K562 (cell line): Measurements from ENCODE around the gene CLASP1. TPM values are rescaled to one million over a fixed set of nuclear protein-coding genes. Genes with fewer than 3 reads are reported as not detected.

ENCODE experiments used
- ATAC-seq: fragments of 200-7000 bp; cut with Tn5 transposase; 3 replicates; pipeline ENCODE4 v1.9.1; 2020; ENCODE audit warnings: moderate library complexity
- BruUV-seq: library from RNA; stranded (reverse); fragments of 400-500 nt; replicated peaks from 2 replicates; lab custom pipeline; 2021; lab: Mats Ljungman, UMichigan
- CTCF ChIA-PET: fragments of 300-600 bp; formaldehyde crosslinking; extraction: SDS; loops from one replicate; lab custom pipeline; 2021; ENCODE audit warnings: low intra/inter-chr PET ratio; lab: Yijun Ruan, JAX
- POLR2A ChIA-PET: fragments of 300-600, 350-650 bp; sonication (Branson Sonifier 250); formaldehyde crosslinking; extraction: SDS; loops from one replicate; lab custom pipeline; 2021; ENCODE audit warnings: antibody characterized with exemption, inconsistent platforms; lab: Yijun Ruan, JAX
- DNase-seq, 4 experiments: peaks; one replicate each; pipeline versions ENCODE4 v3.0.0 to v3.0.0-alpha.2; 2011 to 2018; ENCODE audit warnings: low spot score in 3 of 4, mixed read lengths in 3 of 4; ENCODE audit errors: extremely low read depth in 1 of 4
- FAIRE-seq: peaks from 2 replicates; lab custom pipeline; 2011; peaks lifted over from hg19 to GRCh38; lab: Jason Lieb, UNC
- H2AFZ ChIP-seq: 2 replicates; pipeline ENCODE4 v1.6.0; 2011; ENCODE audit warnings: low read depth, low read length, control low read depth, inconsistent platforms
- H3K27ac ChIP-seq: fragments of 200-600 bp; 3 replicates; pipeline ENCODE4 v1.8.0; 2011; ENCODE audit warnings: low read depth, mild to moderate bottlenecking, control low read depth, inconsistent platforms, low read length, moderate library complexity, mixed read lengths; ENCODE audit errors: extremely low read depth
- H3K27me3 ChIP-seq, 2 experiments: fragments of 300-600 bp in 1 of 2; 2 replicates in 1 of 2; 3 replicates in 1 of 2; pipeline versions ENCODE4 v1.6.0 to v1.8.0; 2011; ENCODE audit warnings: inconsistent platforms in 2 of 2, low read length in 2 of 2, mild to moderate bottlenecking in 1 of 2, mixed read lengths in 1 of 2, moderate library complexity in 1 of 2; ENCODE audit not compliant: control insufficient read depth in 2 of 2, insufficient read depth in 2 of 2
- H3K36me3 ChIP-seq: fragments of 300-600 bp; 3 replicates; pipeline ENCODE4 v1.8.0; 2011; ENCODE audit warnings: mild to moderate bottlenecking, low read length, inconsistent platforms; ENCODE audit not compliant: control insufficient read depth, insufficient read depth
- H3K4me1 ChIP-seq, 2 experiments: fragments of 200-600 bp in 1 of 2; replicated peaks in 1 of 2; 2 replicates in 1 of 2; 3 replicates in 1 of 2; pipeline versions ENCODE4 v1.5.1 to v1.8.0; 2011; ENCODE audit warnings: inconsistent platforms in 2 of 2, low read length in 2 of 2, mild to moderate bottlenecking in 1 of 2, mixed read lengths in 1 of 2, moderate library complexity in 1 of 2; ENCODE audit not compliant: control insufficient read depth in 2 of 2, insufficient read depth in 2 of 2
- H3K4me2 ChIP-seq: 2 replicates; pipeline ENCODE4 v1.6.1; 2011; ENCODE audit warnings: low read length, control low read depth, inconsistent platforms, mixed read lengths; ENCODE audit not compliant: insufficient read depth
- H3K4me3 ChIP-seq: fragments of 200-600 bp; sonication (generic), shearing (Covaris generic); 2 replicates; pipeline ENCODE4 v1.5.1; 2016; ENCODE audit warnings: control low read depth, inconsistent platforms
- H3K79me2 ChIP-seq: fragments of 200-600 bp; 3 replicates; pipeline ENCODE4 v1.8.0; 2011; ENCODE audit warnings: low read length, inconsistent platforms; ENCODE audit not compliant: control insufficient read depth, insufficient read depth
- H3K9ac ChIP-seq, 2 experiments: 2 replicates each; pipeline versions ENCODE4 v1.6.0 to v1.6.1; 2011; ENCODE audit warnings: low read depth in 2 of 2, low read length in 2 of 2, control low read depth in 1 of 2, inconsistent platforms in 1 of 2, mild to moderate bottlenecking in 1 of 2, mixed read lengths in 1 of 2; ENCODE audit not compliant: insufficient read depth in 1 of 2
- H3K9me1 ChIP-seq: one replicate; pipeline ENCODE4 v1.6.0; 2011; ENCODE audit warnings: inconsistent platforms, mild to moderate bottlenecking, low read length, moderate library complexity; ENCODE audit not compliant: control insufficient read depth, insufficient read depth
- H3K9me3 ChIP-seq: replicated peaks from 2 replicates; pipeline ENCODE4 v1.5.1; 2011; ENCODE audit warnings: low read depth, low read length, inconsistent platforms; ENCODE audit not compliant: control insufficient read depth, insufficient read depth
- H4K20me1 ChIP-seq: replicated peaks from 2 replicates; pipeline ENCODE4 v1.6.1; 2011; ENCODE audit warnings: low read length, inconsistent platforms, mixed read lengths; ENCODE audit not compliant: control insufficient read depth, insufficient read depth
- BCL6 ChIP-seq: fragments of 250-450 bp; sonication (Bioruptor Pico); IDR thresholded peaks from 2 replicates; pipeline ENCODE4 v1.4.0; 2020
- C11orf30 ChIP-seq: fragments of 450-650 bp; IDR thresholded peaks from 2 replicates; pipeline ENCODE4 v1.6.1; 2016; ENCODE audit warnings: low read depth, mild to moderate bottlenecking
- FIP1L1 ChIP-seq: fragments of 200-400 bp; formaldehyde crosslinking; IDR thresholded peaks from 2 replicates; pipeline ENCODE4 v1.6.1; 2018; ENCODE audit warnings: mild to moderate bottlenecking, low read depth, low read length; ENCODE audit not compliant: poor library complexity, severe bottlenecking
- MBD2 ChIP-seq: sonication (generic); IDR thresholded peaks from 2 replicates; pipeline ENCODE4 v1.6.1; 2016; ENCODE audit warnings: low read depth, borderline replicate concordance
- MIER1 ChIP-seq: fragments of 450-650 bp; IDR thresholded peaks from 2 replicates; pipeline ENCODE4 v1.6.1; 2016; ENCODE audit warnings: antibody characterized with exemption, mild to moderate bottlenecking, low read depth
- MTF1 ChIP-seq: fragments of 250-450 bp; sonication (Bioruptor Pico); IDR thresholded peaks from 2 replicates; pipeline ENCODE4 v1.9.0; 2021; ENCODE audit warnings: moderate library complexity, mild to moderate bottlenecking, inconsistent platforms, borderline replicate concordance
- MYNN ChIP-seq, 2 experiments: sonication (generic); formaldehyde crosslinking in 1 of 2; IDR thresholded peaks; 2 replicates each; pipeline versions ENCODE4 v1.5.0 to v1.6.1; 2016 to 2020; ENCODE audit warnings: antibody characterized with exemption in 1 of 2, missing genetic modification reagents in 1 of 2
- NCOA4 ChIP-seq: fragments of 450-650 bp; IDR thresholded peaks from 2 replicates; pipeline ENCODE4 v1.6.1; 2018; ENCODE audit warnings: mild to moderate bottlenecking; ENCODE audit not compliant: partially characterized antibody
- NEUROD1 ChIP-seq: fragments of 150-350 bp; IDR thresholded peaks from 2 replicates; pipeline ENCODE4 v1.6.1; 2014; ENCODE audit warnings: borderline replicate concordance, low read length, low read depth; ENCODE audit not compliant: partially characterized antibody
- PCBP2 ChIP-seq: fragments of 200-400 bp; formaldehyde crosslinking; IDR thresholded peaks from 2 replicates; pipeline ENCODE4 v1.6.1; 2018; ENCODE audit warnings: low read length, low read depth, mild to moderate bottlenecking, moderate library complexity; ENCODE audit not compliant: poor library complexity, severe bottlenecking
- POLR2AphosphoS2 ChIP-seq: IDR thresholded peaks from 2 replicates; pipeline ENCODE4 v1.6.1; 2012; ENCODE audit warnings: low read length, improper control_type of control experiment
- RBM39 ChIP-seq: fragments of 200-400 bp; formaldehyde crosslinking; optimal IDR thresholded peaks from 2 replicates; pipeline ENCODE3; 2018; ENCODE audit warnings: low read depth, low read length
- RHOXF2B ChIP-seq: fragments of 250-450 bp; sonication (Bioruptor Pico); conservative IDR thresholded peaks from 2 replicates; pipeline ENCODE4 v1.5.1; 2021
- SIN3A ChIP-seq, 2 experiments: fragments of 150-350 bp in 1 of 2; IDR thresholded peaks; 2 replicates each; pipeline ENCODE4 v1.6.1; 2011 to 2016; ENCODE audit warnings: borderline replicate concordance in 2 of 2, low read depth in 2 of 2, low read length in 2 of 2, mild to moderate bottlenecking in 2 of 2, moderate library complexity in 2 of 2; ENCODE audit not compliant: control insufficient read depth in 1 of 2
- SRSF7 ChIP-seq: fragments of 200-400 bp; formaldehyde crosslinking; optimal IDR thresholded peaks from 2 replicates; pipeline ENCODE3; 2017; ENCODE audit warnings: mild to moderate bottlenecking, low read depth, low read length
- ZNF124 ChIP-seq: sonication (generic); formaldehyde crosslinking; IDR thresholded peaks from 2 replicates; pipeline ENCODE4 v1.8.1; 2022; ENCODE audit warnings: missing genetic modification reagents
- ZNF431 ChIP-seq: sonication (generic); formaldehyde crosslinking; IDR thresholded peaks from 2 replicates; pipeline ENCODE4 v1.8.0; 2022; ENCODE audit warnings: mild to moderate bottlenecking, missing genetic modification reagents
- WGBS: fragments of 100-300 bp; shearing (Covaris generic); methylation state at CpG from one replicate; pipeline ENCODE4 v1.1.6; 2016; ENCODE audit warnings: low coverage, mixed read lengths; ENCODE audit not compliant: insufficient coverage; ENCODE audit errors: missing lambda C conversion rate; 5-methylcytosine and 5-hydroxymethylcytosine counted together
- in situ Hi-C: fragments of 300-500 bp; cut with MboI; formaldehyde crosslinking; loops from 4 replicates; pipeline ENCODE4 v1.15.0; 2018; ENCODE audit warnings: inconsistent platforms, mixed read lengths
- intact Hi-C: fragments of 100-400 bp; cut with micrococcal nuclease; formaldehyde crosslinking; loops from 2 replicates; pipeline ENCODE4 v1.14.2; 2022
- polyA plus RNA-seq, 8 experiments: library from polyadenylated mRNA; depleted of rRNA in 4 of 8; stranded (reverse) in 5 of 8; unstranded in 3 of 8; fragments of >200 nt; fragmentation: Nextera tagmentation in 2 of 8; fragmentation: Illumina TruSeq in 1 of 8; extraction: Ambion mirVana in 2 of 8; extraction: Trizol in 1 of 8; gene quantifications; 2 replicates each; pipeline versions ENCODE4 v1.2.1 to v1.2.3, GENCODE V29; 2011 to 2014; ENCODE audit warnings: inconsistent platforms in 1 of 8, missing spikeins in 1 of 8
- total RNA-seq, 7 experiments: library from RNA; depleted of rRNA in 6 of 7; stranded (reverse); fragments of >200 nt in 6 of 7; fragmentation: Illumina TruSeq in 2 of 7; extraction: Trizol in 2 of 7; gene quantifications; 2 replicates each; pipeline versions ENCODE4 v1.2.1 to v1.2.3, GENCODE V29; 2011 to 2021; ENCODE audit warnings: low replicate concordance in 1 of 7

CLASP1 gene
- total and polyA plus RNA-seq, 9 of the 15 experiments (the other 6 are each of a cell fraction or from before 2014, with no cell fraction given) = 1.7 to 40.3 (median 20.7) TPM

DNA sequence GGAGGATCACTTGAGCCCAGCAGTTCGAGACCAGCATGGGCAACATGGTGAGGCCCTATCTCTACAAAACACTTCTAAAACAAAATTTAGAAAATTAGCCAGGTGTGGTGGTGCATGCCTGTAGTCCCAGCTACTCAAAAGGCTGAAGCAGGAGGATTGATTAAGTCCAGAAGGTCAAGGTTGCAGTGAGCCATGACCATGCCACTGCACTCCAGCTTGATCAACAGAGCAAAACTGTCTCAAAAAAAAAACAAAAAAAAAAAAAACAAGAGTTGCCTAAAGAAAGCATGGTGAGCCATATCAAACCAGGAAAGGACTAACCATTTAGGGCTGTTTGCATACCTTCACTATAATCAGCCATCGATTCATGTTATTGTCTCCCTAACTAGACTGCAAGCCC is 4.5 kb downstream of the CLASP1 start:
- intact Hi-C loops = no loop called here
- Histone ChIP-seq H3K79me2 (peaks cover 94% of the 10 kb centered on the region), H3K4me2 (no peak overlapping the region), H3K9me1 (no peaks in the 10 kb centered on the region), H3K36me3 (peaks cover 7% of the 10 kb centered on the region; the same call in 1 of the 3 replicates), H4K20me1 (no peaks in the 10 kb centered on the region), H3K27me3 (no peaks in the 10 kb centered on the region), H3K4me1 (peaks cover 7 to 8% of the 10 kb centered on the region in 2 experiments; a peak in 4 of 5 replicates), H3K27ac (no peak overlapping the region), H3K9me3 (no peaks in the 10 kb centered on the region), H2AFZ (no peak overlapping the region), H3K9ac (no peak overlapping the region), H3K4me3 (no peak overlapping the region)
- BruUV-seq = no TSS peak
- 80% methylated on average over 2 of the region's 2 CpGs for WGBS
- in situ Hi-C loops = no loop called here
- FAIRE-seq (no peak), DNase-seq (no peak), ATAC-seq (no peak)
- ChIA-PET POLR2A (no interaction called here), CTCF (no interaction called here)
- TF ChIP-seq BCL6 (CRISPR knock-in tag) (no peak), MTF1 (CRISPR knock-in tag) (no peak), POLR2AphosphoS2 (no peak), C11orf30 (no peak), NEUROD1 (no peak), RBM39 (no peak), ZNF431 (CRISPR knock-in tag) (no peak), SRSF7 (no peak), RHOXF2B (no peak), PCBP2 (no peak), MYNN (IDR thresholded peaks at IDR 0.05) (no peak), MYNN (CRISPR knock-in tag; IDR thresholded peaks at IDR 0.05) (no peak), FIP1L1 (no peak), SIN3A (IDR thresholded peaks at IDR 0.05; ENCODE audit: borderline replicate concordance in 2 of 2, control insufficient read depth in 1 of 2, low read depth in 2 of 2, low read length in 2 of 2) (no peak), MIER1 (no peak), NCOA4 (no peak), ZNF124 (no peak), MBD2 (no peak)
- TF ChIP-seq, all 486 proteins: peak for 0
